HL-60 (cell line): ENCODE data around the gene APCS.

ENCODE experiments used
- CTCF ChIP-seq: IDR thresholded peaks from one replicate; pipeline ENCODE4 v1.5.1; 2011; ENCODE audit warnings: low read length, control low read depth, inconsistent platforms; ENCODE audit not compliant: insufficient read depth
- GABPA ChIP-seq: IDR thresholded peaks from 2 replicates; pipeline ENCODE4 v1.6.1; 2012; ENCODE audit warnings: low read depth
- POLR2AphosphoS5 ChIP-seq: IDR thresholded peaks from 2 replicates; pipeline ENCODE4 v1.6.1; 2012; ENCODE audit warnings: low read depth
- REST ChIP-seq: IDR thresholded peaks from 2 replicates; pipeline ENCODE4 v1.6.1; 2012; ENCODE audit warnings: low read depth; ENCODE audit not compliant: insufficient replicate concordance

DNA sequence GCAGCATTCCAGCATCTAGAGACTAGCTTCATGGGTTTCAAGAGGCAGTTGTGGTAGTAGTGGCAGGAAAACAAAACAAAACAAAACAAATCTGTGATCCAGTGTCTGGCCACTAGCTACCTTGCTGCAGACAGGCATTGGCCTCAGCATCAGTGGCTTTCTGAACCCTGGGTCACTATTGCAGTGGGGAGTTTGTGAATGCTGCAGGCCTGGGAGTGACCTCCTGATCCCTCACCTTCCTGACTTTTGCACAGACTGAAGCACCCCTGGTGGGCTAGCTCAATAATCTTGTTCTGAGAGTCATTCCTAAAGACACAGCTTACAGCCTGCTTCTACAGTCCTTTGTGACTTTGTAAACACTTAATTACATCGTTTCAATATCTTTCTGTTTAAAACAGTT lies 24.9 kb upstream of the APCS start:
- TF ChIP-seq POLR2AphosphoS5 (no peak), CTCF (no peak), REST (no peak), GABPA (no peak)
